Peyer's patch (tissue), 4 donors: ENCODE data around the gene CDKN2B.

Experiments used
- POLR2A ChIP-seq, 2 donors: fragments of 450-650 bp; IDR thresholded peaks; one replicate each; pipeline ENCODE4 v1.5.1; 2017; ENCODE audit warnings: antibody characterized with exemption in 2 of 2, mild to moderate bottlenecking in 2 of 2, moderate library complexity in 2 of 2
- TF ChIP-seq, protein P1 (sequence below), 6 experiments: fragments of 450-650 bp in 4 of 6; fragments of 200-600 bp in 2 of 6; sonication (generic) in 1 of 6; IDR thresholded peaks; one replicate each; pipeline ENCODE4 v1.5.1; 2017 to 2019; ENCODE audit warnings: antibody characterized with exemption in 6 of 6, mild to moderate bottlenecking in 3 of 6, moderate library complexity in 1 of 6

DNA sequence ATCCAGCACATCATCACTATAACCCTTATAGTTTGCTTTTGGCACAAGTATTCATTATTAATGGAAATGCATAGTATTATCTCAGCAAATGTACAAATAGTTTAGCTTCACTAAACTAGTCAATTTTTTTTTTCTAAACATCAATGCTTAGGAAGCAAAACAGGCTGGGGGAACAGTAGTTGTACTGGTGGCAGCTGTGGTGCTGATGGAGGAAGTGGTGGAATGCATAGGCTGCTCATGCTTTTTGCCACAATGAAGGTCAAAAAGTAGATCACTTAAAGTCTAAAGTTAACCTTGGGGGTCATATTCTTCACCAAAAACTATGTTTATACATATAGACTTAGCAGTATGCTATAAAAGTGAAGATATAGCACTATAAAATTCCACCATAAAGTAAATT, 36.3 kb upstream of the CDKN2B start:
- TF ChIP-seq, protein P1, sequence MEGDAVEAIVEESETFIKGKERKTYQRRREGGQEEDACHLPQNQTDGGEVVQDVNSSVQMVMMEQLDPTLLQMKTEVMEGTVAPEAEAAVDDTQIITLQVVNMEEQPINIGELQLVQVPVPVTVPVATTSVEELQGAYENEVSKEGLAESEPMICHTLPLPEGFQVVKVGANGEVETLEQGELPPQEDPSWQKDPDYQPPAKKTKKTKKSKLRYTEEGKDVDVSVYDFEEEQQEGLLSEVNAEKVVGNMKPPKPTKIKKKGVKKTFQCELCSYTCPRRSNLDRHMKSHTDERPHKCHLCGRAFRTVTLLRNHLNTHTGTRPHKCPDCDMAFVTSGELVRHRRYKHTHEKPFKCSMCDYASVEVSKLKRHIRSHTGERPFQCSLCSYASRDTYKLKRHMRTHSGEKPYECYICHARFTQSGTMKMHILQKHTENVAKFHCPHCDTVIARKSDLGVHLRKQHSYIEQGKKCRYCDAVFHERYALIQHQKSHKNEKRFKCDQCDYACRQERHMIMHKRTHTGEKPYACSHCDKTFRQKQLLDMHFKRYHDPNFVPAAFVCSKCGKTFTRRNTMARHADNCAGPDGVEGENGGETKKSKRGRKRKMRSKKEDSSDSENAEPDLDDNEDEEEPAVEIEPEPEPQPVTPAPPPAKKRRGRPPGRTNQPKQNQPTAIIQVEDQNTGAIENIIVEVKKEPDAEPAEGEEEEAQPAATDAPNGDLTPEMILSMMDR (IDR thresholded peaks at IDR 0.05) = no peak
- no peak for TF ChIP-seq POLR2A (IDR thresholded peaks at IDR 0.05)
